NCI-H146 treated with DMSO at 0.1 percent for 48 hours (cell line): ENCODE results near the gene ING5.

Source experiments
- DNase-seq: peaks from one replicate; lab custom pipeline; 2025; ENCODE audit not compliant: unreplicated experiment; lab: John Stamatoyannopoulos, UW

Gene ING5

GRCh38 chr2:241774419-241775222 is 72.8 kb downstream of the ING5 start:
- DNase-seq: peak; percentile 3

DNA sequence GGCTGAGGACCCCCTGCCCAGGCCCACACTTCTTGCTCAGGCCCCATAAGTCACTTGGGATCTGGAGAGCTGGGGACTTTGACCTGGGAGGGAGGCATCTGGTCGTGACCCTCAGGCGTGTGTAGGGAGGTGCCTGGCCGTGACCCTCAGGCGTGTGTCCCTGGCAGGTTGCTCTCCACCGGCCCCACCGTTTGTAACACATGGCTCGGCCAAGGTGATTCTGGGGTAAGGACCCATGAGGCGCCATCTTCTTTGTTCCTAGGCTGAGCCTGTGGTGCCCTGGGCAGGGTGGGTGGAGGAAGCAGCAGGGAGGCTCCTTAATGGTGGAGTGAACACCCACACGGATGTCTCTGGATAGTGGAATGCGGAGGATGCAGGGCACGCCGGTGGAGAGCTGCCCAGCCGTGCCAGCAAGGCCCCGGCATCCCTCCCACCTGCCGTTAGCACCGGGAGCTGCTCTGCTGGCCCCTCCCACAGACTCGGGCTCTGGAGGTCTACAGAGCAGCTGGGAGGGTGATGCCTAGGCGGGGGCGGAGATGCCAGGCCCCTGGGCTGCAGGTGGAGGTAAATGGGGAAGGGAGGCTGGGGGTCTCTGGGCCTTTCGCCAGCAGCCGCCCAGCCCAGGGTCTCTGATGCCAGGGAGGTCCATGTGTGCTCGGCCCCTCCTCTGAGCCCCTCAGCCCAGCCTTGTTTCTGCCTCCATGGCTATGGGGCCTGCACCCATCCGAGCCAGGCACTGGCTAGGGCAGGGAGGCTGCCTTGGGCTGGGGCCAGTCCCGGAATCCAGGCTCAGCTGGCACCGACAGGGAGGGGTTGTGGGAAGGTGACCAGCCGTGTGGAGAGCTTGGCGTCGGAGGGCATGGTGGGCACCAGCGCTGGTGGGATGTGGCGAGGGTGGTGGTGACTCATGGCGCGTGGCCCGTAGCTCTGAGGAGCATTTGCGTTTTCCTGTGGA is 73.7 kb downstream of the ING5 start:
- no peak for DNase-seq

GRCh38 chr2:241776336-241777169 is 74.7 kb downstream of the ING5 start, which contains the start of gene GAL3ST2:
Gene GAL3ST2, plus strand, starts transcription at chr2:241776822. Its CDS starts 134 bp downstream, at chr2:241776956.
- DNase-seq: no peak

- DNase-seq: no peak
These were observed 75.4 kb downstream of the ING5 start for GRCh38 chr2:241777170-241777685.

- DNase-seq: no peak
These were observed 76.1 kb downstream of the ING5 start for GRCh38 chr2:241777686-241778627.
